ENCODE results near the gene METTL8. TPM values are rescaled to one million over a fixed set of nuclear protein-coding genes. Genes with fewer than 3 reads are reported as not detected.
"Not testable (repeated sequence)": the region's sequence is repeated elsewhere in the genome, so short reads cannot be mapped to it uniquely, and the experiment has no call there.

Gene METTL8
- total RNA-seq, 1 experiment from 2014 or later = 34.3 TPM

DNA sequence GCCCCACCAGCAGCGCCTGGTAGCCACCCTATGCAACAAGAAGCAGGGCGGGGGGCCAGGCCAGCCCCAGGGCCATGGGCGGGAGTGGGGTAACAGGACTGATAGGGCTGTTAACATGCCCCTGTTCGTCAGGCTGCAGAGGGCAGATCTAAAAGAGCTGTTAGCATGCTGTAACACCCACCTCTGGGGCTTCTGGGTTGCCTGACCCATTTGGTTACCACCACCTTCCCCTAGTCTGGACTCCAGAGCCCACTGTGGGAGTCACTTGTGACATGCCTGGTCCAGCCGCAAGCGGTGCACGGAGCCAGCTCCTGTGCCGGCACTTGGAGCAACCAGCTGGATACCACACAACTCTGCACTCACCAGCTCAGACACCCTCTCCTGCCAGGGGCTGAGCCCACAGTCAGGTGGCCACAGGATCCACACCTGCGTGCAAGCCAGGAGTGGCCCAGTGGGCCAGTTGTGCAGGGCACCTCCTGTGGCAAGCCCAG, 2.1 kb downstream of the METTL8 start:
- no peak for DNase-seq (ENCODE audit: extremely low read depth, low read depth)

DNA sequence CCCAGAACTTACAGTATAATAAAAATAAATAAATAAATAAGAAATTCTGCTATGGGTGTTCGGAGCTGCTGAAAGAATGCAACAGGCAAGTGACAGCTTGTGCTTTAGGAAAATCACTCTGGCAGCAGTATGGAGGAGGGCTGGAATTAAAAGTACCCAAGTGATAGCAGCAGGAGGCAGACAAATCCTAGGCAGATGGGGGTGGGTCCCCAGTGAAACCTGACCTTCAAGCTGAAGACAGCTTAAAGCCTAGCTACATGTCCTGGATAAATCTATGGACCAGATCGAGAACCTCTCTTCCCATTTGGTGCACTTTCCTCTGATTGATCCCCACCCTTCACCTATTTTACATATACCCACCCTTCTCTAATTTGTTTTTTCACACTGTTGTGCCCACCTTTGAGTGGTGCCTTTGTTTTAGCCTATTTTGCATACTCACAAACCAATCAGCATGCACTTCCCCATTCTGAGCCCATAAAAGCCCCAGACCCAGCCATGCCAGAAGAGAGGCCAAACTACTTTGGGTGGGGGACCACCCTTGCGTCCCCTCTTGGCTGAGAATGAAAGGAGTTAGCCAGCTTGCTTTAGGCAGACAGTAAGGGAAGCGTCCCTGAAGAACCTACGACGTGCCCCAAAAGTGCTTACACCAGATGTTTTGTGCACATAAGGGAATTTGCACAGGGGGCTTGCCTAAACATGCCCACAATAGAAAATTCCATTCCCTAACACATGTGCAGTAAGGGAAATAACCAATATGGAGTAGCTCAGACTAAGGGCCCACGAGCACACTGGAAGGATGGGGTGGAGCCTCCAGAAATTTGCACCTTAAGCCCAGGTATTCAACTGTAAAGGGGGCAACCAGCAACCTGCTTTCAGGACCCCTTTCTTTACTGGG, 3.0 kb downstream of the METTL8 start:
- no peak for DNase-seq (ENCODE audit: extremely low read depth, low read depth)

DNA sequence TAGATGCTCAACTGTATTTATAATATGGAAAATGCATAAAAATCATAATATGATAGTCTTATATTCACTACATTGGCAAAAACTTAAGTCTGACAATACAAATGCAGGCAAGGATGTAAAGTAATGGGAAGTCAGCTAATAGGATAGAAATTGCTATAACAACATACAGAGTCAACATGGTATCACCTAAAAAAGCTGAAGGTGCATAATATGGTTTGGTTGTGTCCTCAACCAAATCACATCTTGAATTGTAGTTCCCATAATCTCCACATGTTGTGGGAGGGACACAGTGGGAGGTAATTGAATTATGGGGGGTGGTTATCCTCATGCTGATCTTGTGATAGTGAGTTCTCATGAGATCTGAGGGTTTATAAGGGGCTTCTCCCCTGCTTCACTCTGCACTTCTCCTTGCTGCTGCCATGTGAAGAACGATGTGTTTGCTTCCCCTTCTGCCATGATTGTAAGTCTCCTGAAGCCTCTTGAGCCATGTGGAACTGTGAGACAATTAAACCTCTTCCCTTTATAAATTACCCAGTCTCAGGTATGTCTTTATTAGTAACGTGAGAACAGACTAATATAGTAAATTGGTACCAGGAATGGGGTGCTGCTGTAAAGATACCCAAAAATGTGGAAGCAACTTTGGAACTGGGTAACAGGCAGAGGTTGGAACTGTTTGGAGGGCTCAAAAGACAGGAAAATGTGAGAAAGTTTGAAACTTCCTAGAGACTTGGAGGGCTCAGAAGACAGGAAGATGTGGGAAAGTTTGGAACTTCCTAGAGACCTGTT, 10.9 kb downstream of the METTL8 start:
- not testable (repeated sequence) for DNase-seq (ENCODE audit: extremely low read depth, low read depth)

DNA sequence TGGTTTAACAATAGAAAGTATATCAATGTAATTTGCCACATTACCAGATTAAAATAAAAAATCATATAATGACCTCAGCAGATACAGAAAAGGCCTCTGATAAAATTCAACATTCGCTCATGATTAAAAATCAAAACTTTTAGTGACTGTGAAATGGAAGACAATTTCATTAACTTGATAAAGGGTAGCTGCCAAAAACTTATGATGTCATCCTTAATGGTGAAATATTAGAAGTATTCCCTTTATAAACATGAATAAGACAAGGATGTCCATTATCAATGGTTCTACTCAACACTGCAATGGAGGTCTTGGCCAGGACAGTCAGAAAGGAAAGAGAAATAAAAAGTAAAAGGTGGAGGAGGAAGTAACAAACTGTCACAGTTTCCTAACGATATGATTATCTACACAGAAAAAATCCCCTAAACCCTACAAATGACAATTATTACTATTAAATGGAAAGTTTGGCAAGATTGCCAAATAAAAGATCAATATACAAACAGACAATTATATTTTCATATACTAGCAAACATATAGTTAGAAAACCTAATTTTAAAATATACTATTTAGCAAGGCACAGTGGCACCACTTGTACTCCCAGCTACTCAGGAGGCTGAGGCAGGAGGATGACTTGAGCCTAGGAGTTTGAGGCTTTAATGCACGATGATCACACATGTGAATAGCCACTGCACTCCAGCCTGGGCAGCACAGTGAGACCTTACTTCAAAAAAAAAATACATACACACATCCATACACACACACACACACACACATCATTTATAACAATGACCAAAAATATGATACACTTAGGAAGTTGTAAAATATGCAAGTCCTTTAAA, 12.8 kb downstream of the METTL8 start:
- no peak for DNase-seq (ENCODE audit: extremely low read depth, low read depth)

DNA sequence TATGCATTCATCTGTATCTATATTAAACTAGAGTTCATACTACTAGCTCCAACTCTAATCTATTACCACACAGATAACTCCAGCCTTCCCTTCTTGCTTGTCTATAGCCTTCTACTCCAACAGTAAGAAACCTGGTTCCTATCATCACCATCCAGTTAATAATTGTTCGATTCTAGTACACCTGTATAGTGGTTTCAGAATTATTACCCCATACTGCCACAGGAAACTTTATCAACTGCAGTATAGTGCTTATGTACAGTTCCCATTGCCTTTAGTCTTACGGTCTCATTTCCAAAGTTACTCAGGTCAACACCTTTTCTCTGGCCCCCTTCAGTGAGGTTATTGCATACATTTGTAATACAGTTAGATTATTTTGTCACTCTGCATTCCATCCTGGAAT, 14.5 kb downstream of the METTL8 start:
- no peak for DNase-seq (ENCODE audit: extremely low read depth, low read depth)

GRCh38 chr2:171416009-171416926, 17.5 kb downstream of the METTL8 start:
- DNase-seq (ENCODE audit: extremely low read depth, low read depth) = peak; percentile 83

- not testable (repeated sequence) for DNase-seq (ENCODE audit: extremely low read depth, low read depth)
Observed at GRCh38 chr2:171414645-171415044, 19.1 kb downstream of the METTL8 start.

GRCh38 chr2:171412571-171413175, 21.1 kb downstream of the METTL8 start:
- no peak for DNase-seq (ENCODE audit: extremely low read depth, low read depth)

- no peak for DNase-seq (ENCODE audit: extremely low read depth, low read depth)
Observed at GRCh38 chr2:171411791-171412483, 21.9 kb downstream of the METTL8 start.

DNA sequence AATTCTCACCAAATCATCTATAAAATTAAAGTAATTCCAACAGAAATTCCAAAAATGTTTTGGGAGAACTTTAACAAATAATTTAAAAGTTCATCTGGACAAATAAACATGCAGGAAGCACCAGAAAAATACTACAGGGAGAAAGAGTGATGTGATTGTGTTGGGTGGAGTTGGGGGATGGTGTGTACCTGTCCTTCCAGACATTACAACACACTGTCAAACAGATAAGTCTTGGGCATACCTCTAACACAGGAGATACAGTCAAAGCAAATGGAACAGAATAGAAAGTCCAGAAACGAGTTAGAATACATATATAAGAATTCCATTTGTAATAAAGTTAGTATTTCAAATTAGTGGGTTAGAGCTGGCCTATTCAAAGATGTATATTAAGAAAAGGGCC, 22.6 kb downstream of the METTL8 start:
- DNase-seq (ENCODE audit: extremely low read depth, low read depth) = no peak

GRCh38 chr2:171410624-171411023, 23.2 kb downstream of the METTL8 start:
- no peak for DNase-seq (ENCODE audit: extremely low read depth, low read depth)

DNA sequence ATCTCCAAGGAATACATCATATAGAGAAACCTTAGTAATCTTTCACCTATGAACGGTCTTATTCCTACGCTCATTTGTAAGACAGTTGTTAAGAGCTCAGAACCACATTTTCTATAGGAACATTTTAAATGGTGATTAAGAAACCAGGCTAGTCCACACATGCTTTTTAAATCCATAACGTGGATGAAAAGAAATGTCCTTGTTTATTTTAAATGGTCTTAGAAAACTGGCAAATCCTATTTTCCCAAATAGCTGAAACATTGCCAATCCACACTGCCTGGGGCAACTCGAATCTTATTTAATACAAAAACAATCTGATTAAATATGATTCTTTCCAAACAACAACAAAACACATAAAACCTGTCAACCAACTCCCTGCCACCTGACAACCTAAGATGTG, 23.7 kb downstream of the METTL8 start:
- no peak for DNase-seq (ENCODE audit: extremely low read depth, low read depth)

GRCh38 chr2:171409436-171409971, 24.3 kb downstream of the METTL8 start:
- DNase-seq (ENCODE audit: extremely low read depth, low read depth) = no peak

GRCh38 chr2:171407676-171408044, 26.1 kb downstream of the METTL8 start:
- DNase-seq (ENCODE audit: extremely low read depth, low read depth) = no peak

DNA sequence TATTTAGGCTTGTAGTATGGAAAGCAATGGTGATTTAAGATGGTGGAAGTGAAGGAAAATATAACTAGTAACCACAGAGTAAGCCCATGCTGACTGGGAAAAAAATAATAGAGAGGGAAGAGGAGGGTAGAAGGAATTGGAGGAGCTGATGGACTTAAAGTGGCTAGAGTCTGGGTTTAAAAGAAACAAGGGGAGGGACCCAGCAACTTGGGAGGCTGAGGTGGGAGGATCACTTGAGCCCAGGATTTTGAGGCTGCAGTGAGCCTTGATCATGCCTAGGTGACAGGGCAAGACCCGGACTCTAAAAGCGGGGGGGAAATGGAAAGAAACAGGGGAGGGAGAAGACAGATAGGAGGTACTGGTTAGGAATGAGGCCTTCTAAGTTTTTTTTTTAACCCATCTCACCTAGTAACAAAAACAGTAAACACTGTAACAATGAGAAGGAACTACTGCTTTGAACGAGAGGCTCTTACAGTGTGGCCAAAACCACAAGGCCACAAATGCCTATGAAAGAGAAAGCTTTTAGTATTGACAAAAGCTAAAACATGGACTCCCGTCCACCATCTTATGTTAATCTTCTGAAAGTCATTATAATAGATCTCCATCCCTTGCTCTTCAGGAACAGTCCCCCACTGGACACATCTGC, 26.6 kb downstream of the METTL8 start:
- no peak for DNase-seq (ENCODE audit: extremely low read depth, low read depth)

GRCh38 chr2:171406044-171406443, 27.7 kb downstream of the METTL8 start:
- DNase-seq (ENCODE audit: extremely low read depth, low read depth) = no peak

- no peak for DNase-seq (ENCODE audit: extremely low read depth, low read depth)
Observed at GRCh38 chr2:171405546-171405945, 28.2 kb downstream of the METTL8 start.

DNA sequence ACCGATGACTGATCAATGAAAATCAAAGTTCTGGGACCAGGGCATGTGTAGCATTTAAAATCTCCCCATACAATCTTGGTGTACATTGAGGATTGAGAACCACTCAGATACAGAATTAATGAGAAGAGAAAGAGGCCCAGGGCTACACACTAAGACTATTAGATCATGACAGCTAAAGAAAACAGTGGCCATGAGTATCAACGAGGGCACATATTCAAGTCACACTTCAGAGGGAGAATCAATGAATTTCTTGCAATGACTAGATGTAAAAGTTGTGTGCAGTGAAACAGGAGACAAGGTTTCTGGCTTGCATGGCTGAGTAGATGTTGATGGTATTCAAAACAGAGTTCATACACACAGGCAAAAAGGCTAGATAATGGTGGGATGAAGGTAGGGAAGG, 29.1 kb downstream of the METTL8 start:
- DNase-seq (ENCODE audit: extremely low read depth, low read depth) = no peak

All from NCI-H460 (cell line).